HEK293 (cell line): ENCODE measurements around the gene MSS51.

Experiments
- ZNF138 ChIP-seq: fragments of 450-650 bp; formaldehyde crosslinking; IDR thresholded peaks from 2 replicates; pipeline ENCODE4 v1.5.1; 2016; ENCODE audit warnings: missing biosample characterization, missing genetic modification characterization, borderline replicate concordance
- ZNF175 ChIP-seq: fragments of 450-650 bp; formaldehyde crosslinking; IDR thresholded peaks from 2 replicates; pipeline ENCODE4 v1.5.1; 2016; ENCODE audit warnings: missing biosample characterization, missing genetic modification characterization
- ZNF433 ChIP-seq: fragments of 450-650 bp; formaldehyde crosslinking; IDR thresholded peaks from 2 replicates; pipeline ENCODE4 v1.5.1; 2016; ENCODE audit warnings: missing biosample characterization, missing genetic modification characterization, low read depth
- ZNF600 ChIP-seq: fragments of 450-650 bp; formaldehyde crosslinking; IDR thresholded peaks from 2 replicates; pipeline ENCODE4 v1.5.1; 2016; ENCODE audit warnings: missing biosample characterization, missing genetic modification characterization
- TF ChIP-seq, protein P1 (sequence below): fragments of 450-650 bp; formaldehyde crosslinking; IDR thresholded peaks from 2 replicates; pipeline ENCODE4 v1.5.1; 2016; ENCODE audit warnings: missing biosample characterization, missing genetic modification characterization, borderline replicate concordance
- TF ChIP-seq, protein P2 (sequence below): fragments of 450-650 bp; formaldehyde crosslinking; IDR thresholded peaks from 2 replicates; pipeline ENCODE4 v1.5.1; 2016; ENCODE audit warnings: missing biosample characterization, missing genetic modification characterization, low read depth
- TF ChIP-seq, protein P3 (sequence below): fragments of 450-650 bp; formaldehyde crosslinking; IDR thresholded peaks from 2 replicates; pipeline ENCODE4 v1.5.1; 2016; ENCODE audit warnings: missing biosample characterization, missing genetic modification characterization

DNA sequence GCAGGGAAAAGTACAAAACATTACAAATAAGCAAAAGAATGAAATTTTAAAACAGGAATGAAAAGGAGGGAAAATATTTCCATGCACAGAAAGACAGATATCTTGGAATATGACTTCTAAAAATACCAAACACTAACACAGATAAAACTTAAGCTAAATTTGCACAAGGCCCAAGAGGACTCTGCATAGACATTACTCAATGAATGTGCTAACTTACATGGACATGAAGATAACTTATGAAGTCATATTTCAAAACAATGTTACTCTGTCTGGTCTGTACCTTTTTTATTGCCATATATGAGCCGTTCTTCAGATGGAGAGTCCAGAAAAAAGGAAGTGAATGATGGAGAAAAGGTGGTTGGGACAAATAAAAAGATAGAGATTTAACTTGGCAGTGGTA, 15.0 kb upstream of the MSS51 start:
- TF ChIP-seq, protein P1, sequence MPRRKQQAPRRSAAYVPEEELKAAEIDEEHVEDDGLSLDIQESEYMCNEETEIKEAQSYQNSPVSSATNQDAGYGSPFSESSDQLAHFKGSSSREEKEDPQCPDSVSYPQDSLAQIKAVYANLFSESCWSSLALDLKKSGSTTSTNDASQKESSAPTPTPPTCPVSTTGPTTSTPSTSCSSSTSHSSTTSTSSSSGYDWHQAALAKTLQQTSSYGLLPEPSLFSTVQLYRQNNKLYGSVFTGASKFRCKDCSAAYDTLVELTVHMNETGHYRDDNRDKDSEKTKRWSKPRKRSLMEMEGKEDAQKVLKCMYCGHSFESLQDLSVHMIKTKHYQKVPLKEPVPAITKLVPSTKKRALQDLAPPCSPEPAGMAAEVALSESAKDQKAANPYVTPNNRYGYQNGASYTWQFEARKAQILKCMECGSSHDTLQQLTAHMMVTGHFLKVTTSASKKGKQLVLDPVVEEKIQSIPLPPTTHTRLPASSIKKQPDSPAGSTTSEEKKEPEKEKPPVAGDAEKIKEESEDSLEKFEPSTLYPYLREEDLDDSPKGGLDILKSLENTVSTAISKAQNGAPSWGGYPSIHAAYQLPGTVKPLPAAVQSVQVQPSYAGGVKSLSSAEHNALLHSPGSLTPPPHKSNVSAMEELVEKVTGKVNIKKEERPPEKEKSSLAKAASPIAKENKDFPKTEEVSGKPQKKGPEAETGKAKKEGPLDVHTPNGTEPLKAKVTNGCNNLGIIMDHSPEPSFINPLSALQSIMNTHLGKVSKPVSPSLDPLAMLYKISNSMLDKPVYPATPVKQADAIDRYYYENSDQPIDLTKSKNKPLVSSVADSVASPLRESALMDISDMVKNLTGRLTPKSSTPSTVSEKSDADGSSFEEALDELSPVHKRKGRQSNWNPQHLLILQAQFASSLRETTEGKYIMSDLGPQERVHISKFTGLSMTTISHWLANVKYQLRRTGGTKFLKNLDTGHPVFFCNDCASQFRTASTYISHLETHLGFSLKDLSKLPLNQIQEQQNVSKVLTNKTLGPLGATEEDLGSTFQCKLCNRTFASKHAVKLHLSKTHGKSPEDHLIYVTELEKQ (tag by site-specific recombination), result no peak
- TF ChIP-seq ZNF138 (tag by site-specific recombination), result no peak
- TF ChIP-seq, protein P2, sequence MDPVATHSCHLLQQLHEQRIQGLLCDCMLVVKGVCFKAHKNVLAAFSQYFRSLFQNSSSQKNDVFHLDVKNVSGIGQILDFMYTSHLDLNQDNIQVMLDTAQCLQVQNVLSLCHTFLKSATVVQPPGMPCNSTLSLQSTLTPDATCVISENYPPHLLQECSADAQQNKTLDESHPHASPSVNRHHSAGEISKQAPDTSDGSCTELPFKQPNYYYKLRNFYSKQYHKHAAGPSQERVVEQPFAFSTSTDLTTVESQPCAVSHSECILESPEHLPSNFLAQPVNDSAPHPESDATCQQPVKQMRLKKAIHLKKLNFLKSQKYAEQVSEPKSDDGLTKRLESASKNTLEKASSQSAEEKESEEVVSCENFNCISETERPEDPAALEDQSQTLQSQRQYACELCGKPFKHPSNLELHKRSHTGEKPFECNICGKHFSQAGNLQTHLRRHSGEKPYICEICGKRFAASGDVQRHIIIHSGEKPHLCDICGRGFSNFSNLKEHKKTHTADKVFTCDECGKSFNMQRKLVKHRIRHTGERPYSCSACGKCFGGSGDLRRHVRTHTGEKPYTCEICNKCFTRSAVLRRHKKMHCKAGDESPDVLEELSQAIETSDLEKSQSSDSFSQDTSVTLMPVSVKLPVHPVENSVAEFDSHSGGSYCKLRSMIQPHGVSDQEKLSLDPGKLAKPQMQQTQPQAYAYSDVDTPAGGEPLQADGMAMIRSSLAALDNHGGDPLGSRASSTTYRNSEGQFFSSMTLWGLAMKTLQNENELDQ (tag by site-specific recombination), result no peak
- no peak for TF ChIP-seq ZNF175 (tag by site-specific recombination)
- TF ChIP-seq, protein P3, sequence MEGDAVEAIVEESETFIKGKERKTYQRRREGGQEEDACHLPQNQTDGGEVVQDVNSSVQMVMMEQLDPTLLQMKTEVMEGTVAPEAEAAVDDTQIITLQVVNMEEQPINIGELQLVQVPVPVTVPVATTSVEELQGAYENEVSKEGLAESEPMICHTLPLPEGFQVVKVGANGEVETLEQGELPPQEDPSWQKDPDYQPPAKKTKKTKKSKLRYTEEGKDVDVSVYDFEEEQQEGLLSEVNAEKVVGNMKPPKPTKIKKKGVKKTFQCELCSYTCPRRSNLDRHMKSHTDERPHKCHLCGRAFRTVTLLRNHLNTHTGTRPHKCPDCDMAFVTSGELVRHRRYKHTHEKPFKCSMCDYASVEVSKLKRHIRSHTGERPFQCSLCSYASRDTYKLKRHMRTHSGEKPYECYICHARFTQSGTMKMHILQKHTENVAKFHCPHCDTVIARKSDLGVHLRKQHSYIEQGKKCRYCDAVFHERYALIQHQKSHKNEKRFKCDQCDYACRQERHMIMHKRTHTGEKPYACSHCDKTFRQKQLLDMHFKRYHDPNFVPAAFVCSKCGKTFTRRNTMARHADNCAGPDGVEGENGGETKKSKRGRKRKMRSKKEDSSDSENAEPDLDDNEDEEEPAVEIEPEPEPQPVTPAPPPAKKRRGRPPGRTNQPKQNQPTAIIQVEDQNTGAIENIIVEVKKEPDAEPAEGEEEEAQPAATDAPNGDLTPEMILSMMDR (tag by site-specific recombination), result no peak
- no peak for TF ChIP-seq ZNF600
- TF ChIP-seq ZNF433, result no peak
